Gastroesophageal sphincter (tissue), 3 donors: ENCODE measurements around the gene RSU1.

Source experiments
- POLR2A ChIP-seq, 2 donors: fragments of 450-650 bp; IDR thresholded peaks; one replicate each; pipeline ENCODE4 v1.6.1; 2017; ENCODE audit warnings: antibody characterized with exemption in 2 of 2, mild to moderate bottlenecking in 2 of 2, moderate library complexity in 1 of 2
- POLR2AphosphoS5 ChIP-seq: sonication (generic); formaldehyde crosslinking; IDR thresholded peaks from one replicate; pipeline ENCODE4 v1.6.1; 2017; ENCODE audit warnings: antibody characterized with exemption
- TF ChIP-seq, protein P1 (sequence below), 4 experiments: fragments of 200-600 bp in 2 of 4; fragments of 450-650 bp in 2 of 4; sonication (generic) in 1 of 4; IDR thresholded peaks; one replicate each; pipeline ENCODE4 v1.5.1; 2017 to 2019; ENCODE audit warnings: antibody characterized with exemption in 4 of 4, mild to moderate bottlenecking in 2 of 4, moderate library complexity in 2 of 4

DNA sequence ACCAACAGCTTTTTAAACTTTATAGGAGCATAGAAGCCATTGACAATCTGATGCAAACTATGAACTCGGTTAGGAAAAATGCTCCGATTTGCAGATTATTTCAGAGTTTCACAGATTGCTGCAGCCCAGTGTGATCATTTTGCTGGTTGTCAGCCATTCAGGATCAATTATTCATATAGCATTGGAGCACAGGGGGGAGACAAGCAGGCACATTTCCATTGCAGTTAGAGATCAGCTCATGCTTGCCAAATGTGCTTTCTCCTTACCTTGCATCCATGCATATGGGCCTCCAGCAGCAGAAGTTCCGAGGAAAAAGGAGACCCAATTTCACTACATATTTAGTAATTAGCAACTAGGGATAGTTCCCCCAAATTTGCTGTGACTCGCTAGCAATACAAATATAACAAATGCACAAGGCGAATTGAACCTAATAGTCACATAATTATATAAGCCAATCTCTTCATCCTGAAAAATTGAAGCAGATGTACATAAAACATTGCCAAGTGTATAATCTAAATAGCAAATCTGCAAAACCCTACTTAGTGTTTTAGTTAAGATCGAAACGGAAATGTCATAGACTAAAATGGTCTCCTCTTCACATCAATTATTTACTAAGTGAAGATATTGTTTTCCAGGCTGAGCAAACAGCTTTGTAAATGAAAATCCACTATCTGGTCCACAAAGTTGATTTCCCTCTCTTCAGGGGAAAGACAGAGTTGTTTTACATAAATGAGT lies 49.5 kb upstream of the RSU1 start:
- no peak for TF ChIP-seq POLR2AphosphoS5
- TF ChIP-seq, protein P1, sequence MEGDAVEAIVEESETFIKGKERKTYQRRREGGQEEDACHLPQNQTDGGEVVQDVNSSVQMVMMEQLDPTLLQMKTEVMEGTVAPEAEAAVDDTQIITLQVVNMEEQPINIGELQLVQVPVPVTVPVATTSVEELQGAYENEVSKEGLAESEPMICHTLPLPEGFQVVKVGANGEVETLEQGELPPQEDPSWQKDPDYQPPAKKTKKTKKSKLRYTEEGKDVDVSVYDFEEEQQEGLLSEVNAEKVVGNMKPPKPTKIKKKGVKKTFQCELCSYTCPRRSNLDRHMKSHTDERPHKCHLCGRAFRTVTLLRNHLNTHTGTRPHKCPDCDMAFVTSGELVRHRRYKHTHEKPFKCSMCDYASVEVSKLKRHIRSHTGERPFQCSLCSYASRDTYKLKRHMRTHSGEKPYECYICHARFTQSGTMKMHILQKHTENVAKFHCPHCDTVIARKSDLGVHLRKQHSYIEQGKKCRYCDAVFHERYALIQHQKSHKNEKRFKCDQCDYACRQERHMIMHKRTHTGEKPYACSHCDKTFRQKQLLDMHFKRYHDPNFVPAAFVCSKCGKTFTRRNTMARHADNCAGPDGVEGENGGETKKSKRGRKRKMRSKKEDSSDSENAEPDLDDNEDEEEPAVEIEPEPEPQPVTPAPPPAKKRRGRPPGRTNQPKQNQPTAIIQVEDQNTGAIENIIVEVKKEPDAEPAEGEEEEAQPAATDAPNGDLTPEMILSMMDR (IDR thresholded peaks at IDR 0.05), result no peak
- no peak for TF ChIP-seq POLR2A (IDR thresholded peaks at IDR 0.05)
